HG03196 (cell line): Measurements from ENCODE around the gene CCDC74A.
"Not testable (repeated sequence)": the region's sequence is repeated elsewhere in the genome, so short reads cannot be mapped to it uniquely, and the experiment has no call there.

Source experiments
- ATAC-seq: cut with Tn5 transposase; IDR thresholded peaks from one replicate; pipeline ENCODE4 v1.9.1; 2021; ENCODE audit not compliant: unreplicated experiment

The CCDC74A gene

DNA sequence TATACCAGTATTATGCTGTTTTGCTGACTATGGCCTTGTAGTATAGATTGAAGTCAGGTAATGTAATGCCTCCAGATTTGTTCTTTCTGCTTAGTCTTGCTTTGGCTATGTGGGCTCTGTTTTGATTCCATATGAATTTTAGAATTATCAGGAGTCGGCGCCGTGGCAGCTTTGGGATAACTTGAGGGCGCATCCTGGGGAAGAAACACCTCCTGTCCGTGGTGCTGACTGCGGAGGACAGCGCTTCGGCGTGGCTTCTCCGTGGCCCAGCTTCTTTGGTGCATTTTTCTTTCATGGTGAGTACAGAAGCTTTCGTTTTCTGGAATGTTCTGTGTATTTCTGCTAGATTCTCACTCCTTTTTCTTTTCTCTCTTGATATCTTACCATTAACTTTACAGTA, 25.2 kb downstream of the CCDC74A start:
- ATAC-seq = no peak

DNA sequence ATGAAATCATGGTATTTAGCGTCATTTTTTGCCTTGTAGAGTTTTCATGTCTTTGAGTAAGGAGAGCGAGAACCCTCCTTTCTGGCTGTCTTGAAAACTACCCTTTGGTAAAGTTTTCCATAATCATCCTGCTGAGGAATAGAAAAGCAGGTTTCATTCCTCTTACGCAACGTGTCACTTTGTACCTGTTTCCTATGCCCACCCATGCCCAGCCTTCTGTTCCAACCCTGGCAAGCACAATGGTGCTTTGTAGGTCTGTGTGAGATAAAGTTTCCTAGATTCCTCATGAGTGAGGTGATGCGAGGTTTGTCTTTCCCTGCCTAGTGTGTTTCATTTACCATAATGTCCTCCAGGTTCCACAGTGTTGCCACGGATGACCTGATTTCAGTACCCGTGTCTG, 29.3 kb downstream of the CCDC74A start:
- ATAC-seq = no peak

DNA sequence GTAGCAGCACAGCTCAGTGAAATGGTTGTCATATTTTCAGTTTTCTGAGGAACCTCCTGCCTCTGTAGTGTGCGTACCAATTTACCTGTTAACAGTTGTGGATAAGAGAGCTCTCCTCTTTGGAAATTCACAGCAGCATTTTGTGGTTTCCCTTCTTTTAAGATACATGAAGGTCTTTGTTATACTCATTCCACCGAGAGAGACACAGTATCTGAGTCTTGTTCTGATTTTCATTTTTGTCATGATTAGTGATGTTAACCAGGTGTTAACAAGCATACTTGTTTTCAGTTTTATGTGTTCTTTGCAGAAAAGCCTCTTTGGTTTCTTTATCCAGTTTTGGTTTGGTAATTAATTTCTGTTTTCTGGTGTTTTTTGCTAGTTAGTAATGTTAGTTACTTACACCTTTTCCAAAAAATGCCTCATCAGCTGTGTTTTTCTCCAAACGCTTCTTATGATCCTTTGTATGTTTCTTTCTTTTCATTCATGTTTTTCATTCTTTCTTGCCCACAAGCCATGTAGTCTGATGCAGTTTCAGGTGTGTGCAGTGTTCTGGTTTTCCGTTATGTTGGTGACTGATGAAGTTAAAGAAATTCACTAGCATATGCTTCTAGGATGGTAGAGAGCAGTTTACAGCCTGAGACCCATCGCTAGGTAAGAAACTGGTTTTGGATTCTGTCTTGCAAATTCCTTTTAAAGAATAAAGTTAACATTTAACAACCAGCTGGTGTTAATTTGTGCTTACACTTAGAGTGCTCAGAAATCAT, 30.1 kb downstream of the CCDC74A start:
- ATAC-seq = no peak

DNA sequence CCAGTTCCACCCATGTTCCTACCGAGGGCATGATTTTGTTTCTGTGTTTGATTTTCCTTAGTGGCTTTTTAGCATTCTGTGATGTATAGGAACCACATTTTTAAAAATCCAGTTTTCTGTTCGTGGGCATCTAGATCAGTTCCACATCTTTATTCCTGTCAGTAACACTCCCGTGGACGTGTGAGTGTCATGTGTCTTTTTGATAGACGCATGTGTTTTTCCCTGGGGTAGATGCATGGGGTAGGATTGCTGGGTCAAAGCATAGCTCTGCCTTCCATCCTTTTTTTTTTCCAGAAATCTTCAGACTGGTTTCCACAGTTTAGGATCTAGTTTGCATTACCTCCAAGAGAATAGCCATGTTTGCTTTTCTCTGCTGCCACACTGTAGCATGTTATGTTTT, 38.7 kb downstream of the CCDC74A start:
- no peak for ATAC-seq

DNA sequence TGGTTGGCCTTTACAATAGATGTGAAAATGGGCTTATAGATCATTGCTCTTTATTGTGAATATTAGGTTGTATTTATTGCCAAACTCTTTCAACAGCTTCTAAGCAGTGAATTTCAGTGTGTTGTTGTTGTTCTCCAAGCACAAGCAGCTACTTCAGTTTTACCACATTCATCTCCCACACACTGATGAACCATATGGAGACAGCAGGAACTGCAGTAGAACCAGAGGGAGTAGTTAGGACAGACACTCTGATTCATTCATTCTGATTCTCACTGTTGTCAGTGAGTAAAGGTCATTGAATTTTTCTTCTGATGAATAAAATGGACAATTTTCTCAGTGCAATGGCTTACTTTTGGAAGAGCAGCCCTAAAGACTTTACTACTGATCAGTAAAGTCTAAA, 40.2 kb downstream of the CCDC74A start:
- no peak for ATAC-seq

DNA sequence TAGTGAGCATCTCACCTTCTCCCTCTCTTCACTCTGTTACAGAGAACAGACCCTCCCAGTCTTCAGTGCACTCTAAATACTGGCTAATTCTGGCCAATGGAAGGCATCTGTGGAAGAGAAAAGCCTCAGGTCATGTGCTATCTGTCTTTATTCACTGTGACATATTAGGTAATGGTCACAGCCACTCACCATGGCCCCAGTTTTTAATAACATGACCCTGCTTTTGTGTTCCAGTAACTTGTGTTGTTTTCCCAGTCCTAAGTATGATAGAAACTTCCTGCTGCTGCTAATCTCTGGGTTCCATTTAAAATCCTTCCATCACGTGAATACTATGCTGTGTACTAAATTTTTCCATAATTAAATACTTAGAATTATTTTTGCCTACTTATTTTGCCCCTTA, 40.7 kb downstream of the CCDC74A start:
- ATAC-seq = not testable (repeated sequence)

DNA sequence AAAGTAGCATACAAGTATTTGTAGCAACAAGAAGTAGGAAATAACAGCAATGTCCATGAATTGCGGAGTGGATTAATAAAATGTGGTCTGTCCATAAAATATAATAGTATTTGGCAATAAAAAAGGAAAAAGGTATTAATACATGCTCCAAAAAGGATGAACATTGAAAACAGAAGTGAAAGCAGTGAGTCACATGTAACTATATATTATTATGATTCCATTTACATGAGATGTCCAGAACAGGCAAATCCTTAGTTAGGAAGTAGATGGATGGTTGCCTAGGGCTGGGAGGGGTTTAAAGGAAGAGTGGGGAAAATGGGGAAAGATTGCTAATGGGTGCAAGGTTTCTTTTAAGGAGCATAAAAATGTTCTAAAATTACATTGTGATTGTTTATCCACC, 44.5 kb downstream of the CCDC74A start:
- ATAC-seq = no peak

DNA sequence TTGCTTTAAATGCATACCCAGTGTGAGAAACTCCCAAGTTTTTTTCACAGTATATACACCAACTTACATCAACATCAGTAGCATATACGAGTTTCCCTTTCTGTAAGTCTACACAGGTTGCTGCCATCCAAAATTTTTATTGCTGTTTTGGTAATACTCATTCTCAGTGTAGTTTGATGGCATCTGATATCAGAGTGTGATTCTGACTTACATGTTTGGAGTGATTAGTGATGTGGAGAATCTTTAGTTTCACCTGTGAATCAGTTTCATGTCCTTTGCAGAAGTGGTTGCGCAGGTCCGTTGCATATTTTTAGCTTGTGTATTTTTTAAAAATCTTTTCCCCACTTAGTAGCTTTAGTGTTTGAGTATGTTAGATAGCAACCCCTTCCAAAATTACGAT, 50.1 kb downstream of the CCDC74A start:
- no peak for ATAC-seq

DNA sequence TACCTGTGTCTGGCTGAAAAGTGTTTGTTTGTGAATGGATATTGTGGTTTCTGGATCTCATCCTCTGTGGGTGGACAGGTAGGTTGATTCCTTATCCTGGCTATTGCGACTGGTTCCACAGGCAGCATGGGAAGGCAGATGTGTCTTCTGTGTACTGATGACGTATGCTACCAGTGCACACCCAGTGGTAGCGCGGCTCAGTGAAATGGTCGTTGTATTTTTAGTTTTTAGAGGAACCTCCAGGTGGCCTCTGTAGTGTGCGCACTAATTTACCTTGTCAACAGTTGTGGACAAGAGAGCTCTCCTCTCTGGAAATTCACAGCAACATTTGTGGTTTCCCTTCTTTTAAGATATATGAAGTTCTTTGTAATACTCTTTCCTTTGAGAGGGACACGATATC, 52.5 kb downstream of the CCDC74A start:
- no peak for ATAC-seq
